ENCODE results near the gene PLAGL2. TPM values are rescaled to one million over a fixed set of nuclear protein-coding genes. Genes with fewer than 3 reads are reported as not detected.
"Not testable (repeated sequence)": the region's sequence is repeated elsewhere in the genome, so short reads cannot be mapped to it uniquely, and the experiment has no call there.

The PLAGL2 gene
- total RNA-seq, 1 donor from 2014 or later, result 7.9 TPM

- ATAC-seq, result no peak
- no peak for DNase-seq (ENCODE audit: low spot score)
- intact Hi-C loops (cut with DNase I), result no loop called here
Observed at GRCh38 chr20:32190616-32191415, 16.7 kb downstream of the PLAGL2 start.

- ATAC-seq (peak; percentile 65), DNase-seq (ENCODE audit: low spot score) (peak; percentile 75)
- intact Hi-C loops (cut with DNase I), result no loop called here
Observed at GRCh38 chr20:32189691-32190615, 17.6 kb downstream of the PLAGL2 start.

GRCh38 chr20:32189123-32189410, 18.5 kb downstream of the PLAGL2 start:
- no peak for DNase-seq (ENCODE audit: low spot score)
- intact Hi-C loops (cut with DNase I), result no loop called here
- peak; percentile 7 for ATAC-seq

- ATAC-seq (no peak), DNase-seq (ENCODE audit: low spot score) (no peak)
- intact Hi-C loops (cut with DNase I), result no loop called here
Observed at GRCh38 chr20:32188376-32189122, 19.0 kb downstream of the PLAGL2 start.

- no peak for ATAC-seq
- DNase-seq (ENCODE audit: low spot score), result no peak
- intact Hi-C loops (cut with DNase I), result no loop called here
Observed at GRCh38 chr20:32186506-32186905, 21.0 kb downstream of the PLAGL2 start.

- ATAC-seq (no peak), DNase-seq (ENCODE audit: low spot score) (no peak)
- intact Hi-C loops (cut with DNase I), result no loop called here
Observed at GRCh38 chr20:32184961-32185603, 22.5 kb downstream of the PLAGL2 start.

GRCh38 chr20:32183947-32184635, 23.5 kb downstream of the PLAGL2 start:
- intact Hi-C loops (cut with DNase I), result no loop called here
- DNase-seq (ENCODE audit: low spot score), result no peak
- ATAC-seq, result no peak

- no peak for ATAC-seq
- DNase-seq (ENCODE audit: low spot score), result no peak
Observed at GRCh38 chr20:32181606-32182005, 25.9 kb downstream of the PLAGL2 start.

GRCh38 chr20:32179934-32180333, 27.6 kb downstream of the PLAGL2 start:
- intact Hi-C loops (cut with DNase I), result no loop called here
- DNase-seq (ENCODE audit: low spot score) (no peak), ATAC-seq (no peak)

More at GRCh38 chr20:32181606-32182005, 25.9 kb downstream of the PLAGL2 start:
- intact Hi-C loops (cut with DNase I), result no loop called here

GRCh38 chr20:32179515-32179914, 28.0 kb downstream of the PLAGL2 start:
- no peak for DNase-seq (ENCODE audit: low spot score)
- intact Hi-C loops (cut with DNase I), result no loop called here
- ATAC-seq, result no peak

GRCh38 chr20:32177696-32178095, 29.8 kb downstream of the PLAGL2 start:
- DNase-seq (ENCODE audit: low spot score); ATAC-seq; intact Hi-C loops (cut with DNase I): not testable (repeated sequence)

- intact Hi-C loops (cut with DNase I), result no loop called here
- no peak for DNase-seq (ENCODE audit: low spot score)
- no peak for ATAC-seq
Observed at GRCh38 chr20:32168184-32168910, 39.2 kb downstream of the PLAGL2 start.

- ATAC-seq (no peak), DNase-seq (ENCODE audit: low spot score) (no peak)
- intact Hi-C loops (cut with DNase I), result no loop called here
Observed at GRCh38 chr20:32167552-32167951, 40.0 kb downstream of the PLAGL2 start.

GRCh38 chr20:32165836-32166545, 41.6 kb downstream of the PLAGL2 start:
- intact Hi-C loops (cut with DNase I), result no loop called here
- no peak for ATAC-seq
- no peak for DNase-seq (ENCODE audit: low spot score)

- DNase-seq (ENCODE audit: low spot score) (no peak), ATAC-seq (no peak)
- intact Hi-C loops (cut with DNase I), result no loop called here
Observed at GRCh38 chr20:32164984-32165735, 42.4 kb downstream of the PLAGL2 start.

- ATAC-seq (no peak), DNase-seq (ENCODE audit: low spot score) (no peak)
- intact Hi-C loops (cut with DNase I), result no loop called here
Observed at GRCh38 chr20:32163951-32164350, 43.6 kb downstream of the PLAGL2 start.

GRCh38 chr20:32162351-32162750, 45.2 kb downstream of the PLAGL2 start:
- DNase-seq (ENCODE audit: low spot score) (no peak), ATAC-seq (no peak)
- intact Hi-C loops (cut with DNase I), result no loop called here
